Gastrocnemius medialis (tissue), 4 donors: ENCODE measurements around the gene CA10.

Experiments
- CTCF ChIP-seq, 5 experiments: fragments of 450-650 bp in 3 of 5; fragments of 200-600 bp in 2 of 5; sonication (generic) in 2 of 5; IDR thresholded peaks in 4 of 5; conservative IDR thresholded peaks in 1 of 5; 1 replicate in 4 of 5; 2 replicates in 1 of 5; pipeline ENCODE4 v1.5.1; 2016 to 2019; ENCODE audit warnings: antibody characterized with exemption in 5 of 5, mild to moderate bottlenecking in 3 of 5, moderate library complexity in 3 of 5
- POLR2A ChIP-seq, 2 donors: fragments of 450-650 bp; IDR thresholded peaks; one replicate each; pipeline ENCODE4 v1.6.1; 2017; ENCODE audit warnings: antibody characterized with exemption in 2 of 2, mild to moderate bottlenecking in 2 of 2, moderate library complexity in 2 of 2

- TF ChIP-seq CTCF (IDR thresholded peaks at IDR 0.05 in 4 of 5, conservative IDR thresholded peaks at IDR 0.05 in 1 of 5): no peak
- TF ChIP-seq POLR2A (IDR thresholded peaks at IDR 0.05): no peak
Measured at GRCh38 chr17:51815097-51815496, 343.4 kb downstream of the CA10 start.
